Epidermal melanocyte (primary cell): ENCODE data around the gene AZGP1.
"Not testable (repeated sequence)": the region's sequence is repeated elsewhere in the genome, so short reads cannot be mapped to it uniquely, and the experiment has no call there.

ENCODE experiments used
- DNase-seq: peaks from one replicate; pipeline ENCODE4 v3.0.0; 2011; ENCODE audit warnings: low spot score; ENCODE audit not compliant: insufficient read length

AZGP1 gene

DNA sequence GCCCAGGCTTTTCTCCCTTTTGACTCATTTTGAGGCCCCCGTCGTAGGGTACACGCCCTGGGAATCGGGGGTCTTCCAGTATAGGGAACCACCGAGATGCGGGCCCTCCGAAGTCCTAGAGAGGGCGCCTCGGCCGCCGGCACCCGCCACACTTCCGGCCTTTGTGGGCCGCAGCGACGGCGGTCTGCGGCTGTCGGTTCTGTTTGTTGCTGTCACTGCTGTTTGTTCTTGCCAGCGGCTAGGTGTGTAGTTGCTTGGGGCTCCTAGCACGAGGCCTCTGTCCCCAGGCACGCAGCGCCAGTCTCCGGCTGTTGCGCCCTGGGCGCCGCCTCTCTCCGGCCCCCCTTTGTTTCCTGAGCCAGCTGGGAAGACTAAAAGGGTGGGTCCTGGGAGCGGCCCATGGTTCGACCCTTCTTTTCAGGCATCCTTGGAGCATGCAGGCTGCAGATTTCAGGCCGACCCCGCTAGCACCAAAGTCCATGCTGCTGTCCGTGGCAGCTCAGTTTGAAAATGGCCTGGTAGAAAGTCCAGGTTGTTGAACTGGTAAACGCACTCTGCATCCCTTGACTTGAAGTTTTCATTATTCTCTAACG, 21.8 kb upstream of the AZGP1 start:
- no peak for DNase-seq

- no peak for DNase-seq
Measured at GRCh38 chr7:99996755-99997544, 21.1 kb upstream of the AZGP1 start.

DNA sequence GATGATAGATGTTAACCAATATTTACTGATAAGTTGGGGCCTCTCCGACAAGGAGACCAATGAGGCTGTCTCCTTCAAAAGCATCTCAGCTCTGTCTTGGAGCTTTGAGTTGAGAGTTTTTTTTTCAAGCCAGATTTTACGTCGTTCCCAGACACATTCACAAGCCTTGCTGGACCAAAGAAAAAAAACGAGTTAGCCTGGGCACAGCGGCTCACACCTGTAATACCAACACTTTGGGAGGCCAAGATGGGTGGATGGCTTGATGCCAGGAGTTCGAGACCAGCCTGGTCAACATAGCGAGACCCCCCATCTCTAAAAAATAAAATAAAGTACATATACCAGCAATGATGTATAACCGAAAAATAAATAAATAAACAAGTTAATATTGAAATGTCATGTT, 19.0 kb upstream of the AZGP1 start:
- no peak for DNase-seq

GRCh38 chr7:99992330-99993038, 16.7 kb upstream of the AZGP1 start:
- no peak for DNase-seq

DNA sequence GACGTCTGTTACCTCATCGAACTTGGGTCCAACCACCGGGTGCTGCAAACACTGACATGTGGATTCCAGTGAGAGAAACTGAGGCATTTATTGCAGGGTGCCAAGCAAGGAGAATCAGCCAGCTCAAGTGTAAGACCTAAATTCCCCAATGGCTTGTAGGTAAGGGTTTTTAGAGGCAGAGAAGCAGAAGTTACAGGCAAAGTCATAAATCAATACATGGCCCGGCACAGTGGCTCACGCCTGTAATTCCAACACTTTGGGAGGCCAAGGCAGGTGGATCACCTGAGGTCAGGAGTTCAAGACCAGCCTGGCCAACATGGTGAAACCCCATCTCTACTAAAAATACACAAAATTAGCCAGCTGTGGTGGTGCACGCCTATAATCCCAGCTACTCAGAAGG, 15.7 kb upstream of the AZGP1 start:
- not testable (repeated sequence) for DNase-seq

DNA sequence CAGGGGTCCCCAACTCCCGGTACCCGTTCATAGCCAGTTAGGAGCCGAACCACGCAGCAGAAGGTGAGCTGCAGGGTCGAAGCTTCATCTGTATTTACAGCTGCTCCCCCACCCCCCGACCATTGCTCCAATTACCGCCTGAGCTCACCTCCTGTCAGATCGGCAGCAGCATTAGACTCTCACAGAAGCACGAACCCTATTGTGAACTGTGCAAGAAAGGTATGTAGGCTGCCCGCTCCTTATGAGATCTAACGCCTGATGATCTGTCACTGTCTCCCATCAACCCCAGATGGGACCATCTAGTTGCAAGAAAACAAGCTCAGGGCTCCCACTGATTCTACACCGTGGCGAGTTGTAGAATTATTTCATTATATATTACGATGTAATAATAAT, 14.6 kb upstream of the AZGP1 start:
- DNase-seq: no peak

DNA sequence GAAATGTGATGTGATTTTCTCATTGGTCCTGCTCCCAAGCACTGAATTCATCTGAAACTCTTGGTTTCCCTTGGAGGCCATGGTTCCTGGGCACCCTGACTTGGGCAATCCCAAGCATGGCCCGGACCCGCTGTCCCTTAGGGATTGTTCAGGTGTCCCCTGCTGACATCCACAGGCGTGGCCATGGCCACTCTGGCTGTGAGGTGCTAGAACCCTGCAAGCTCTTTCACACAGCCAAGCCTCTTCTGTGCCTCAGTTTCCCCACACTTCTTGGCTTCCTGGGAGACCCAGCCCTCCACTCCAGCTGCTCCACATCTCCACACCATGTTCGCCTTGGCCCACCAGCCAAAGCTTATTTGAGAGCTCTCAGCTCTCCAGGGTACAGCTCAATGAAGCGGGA, 12.0 kb upstream of the AZGP1 start:
- no peak for DNase-seq

DNA sequence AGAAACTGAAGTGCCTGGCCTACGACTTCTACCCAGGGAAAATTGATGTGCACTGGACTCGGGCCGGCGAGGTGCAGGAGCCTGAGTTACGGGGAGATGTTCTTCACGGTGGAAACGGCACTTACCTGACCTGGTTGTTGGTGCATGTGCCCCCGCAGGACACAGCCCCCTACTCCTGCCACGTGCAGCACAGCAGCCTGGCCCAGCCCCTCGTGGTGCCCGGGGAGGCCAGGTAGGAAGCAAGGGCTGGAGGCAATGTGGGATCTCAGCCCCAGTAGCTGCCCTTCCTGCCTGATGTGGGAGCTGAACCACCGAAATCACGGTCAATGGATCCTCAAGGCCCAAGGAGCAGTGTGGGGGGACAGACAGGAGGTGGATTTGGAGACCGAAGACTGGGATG, 11.5 kb upstream of the AZGP1 start:
- not testable (repeated sequence) for DNase-seq

GRCh38 chr7:99984593-99984992, 8.8 kb upstream of the AZGP1 start:
- no peak for DNase-seq

DNA sequence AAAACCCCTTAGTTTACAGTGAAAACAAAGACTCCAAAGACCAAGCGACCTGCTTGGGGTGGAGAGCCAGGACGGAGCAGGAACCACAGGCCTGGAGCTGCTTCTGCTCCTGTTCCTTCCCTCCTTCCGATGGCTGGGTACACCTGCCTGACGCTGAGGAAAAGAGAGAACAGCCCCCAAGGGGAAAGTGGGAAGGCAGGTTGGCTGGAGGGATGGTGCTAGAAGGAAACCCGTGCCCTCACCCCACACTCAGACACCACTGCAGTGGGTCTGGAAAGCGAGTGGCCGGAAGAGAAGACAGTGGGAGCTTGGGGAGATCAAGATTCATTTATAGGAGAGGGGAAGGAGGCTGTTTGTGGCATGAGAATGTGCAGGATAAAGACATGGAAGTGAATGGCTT, 5.2 kb upstream of the AZGP1 start:
- not testable (repeated sequence) for DNase-seq

- not testable (repeated sequence) for DNase-seq
Measured at GRCh38 chr7:99980448-99980872, 4.6 kb upstream of the AZGP1 start.

DNA sequence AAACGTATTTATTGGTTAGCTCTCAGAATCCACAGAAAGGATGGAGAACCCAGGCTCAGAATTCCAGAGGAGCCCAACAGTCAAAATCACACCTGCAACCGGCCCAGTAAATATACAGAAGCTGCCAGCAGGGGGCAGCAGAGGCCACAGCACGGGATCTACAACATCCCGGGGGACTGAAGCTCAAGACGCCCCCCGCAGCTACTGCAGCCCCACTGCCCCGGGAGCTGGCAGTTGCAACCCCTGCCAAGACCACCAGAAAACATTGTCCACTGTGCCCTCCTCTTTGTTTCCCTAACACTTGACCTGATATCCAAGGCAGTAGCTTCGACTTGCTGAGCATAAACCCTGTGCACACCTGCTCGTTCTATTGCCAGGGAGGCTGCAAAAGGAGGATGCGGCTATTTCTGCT, 4.0 kb upstream of the AZGP1 start:
- DNase-seq: not testable (repeated sequence)

DNA sequence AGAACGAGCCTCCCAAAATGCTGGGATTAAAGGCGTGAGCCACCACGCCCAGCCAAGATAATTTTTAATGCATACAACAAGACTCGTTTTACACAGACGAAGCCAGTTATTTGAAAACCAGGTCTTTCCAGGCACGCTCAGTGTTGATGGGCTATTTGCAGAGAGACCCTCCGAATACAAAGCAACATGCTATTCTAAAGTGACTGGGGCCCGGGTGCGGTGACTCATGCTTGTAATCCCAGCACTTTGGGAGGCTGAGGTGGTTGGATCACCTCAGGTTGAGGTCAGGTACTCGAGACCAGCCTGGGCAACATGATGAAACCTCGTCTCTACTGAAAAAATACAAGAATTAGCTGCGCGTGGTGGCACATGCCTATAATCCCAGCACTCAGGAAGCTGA, 795 bp upstream of the AZGP1 start:
- DNase-seq: no peak

DNA sequence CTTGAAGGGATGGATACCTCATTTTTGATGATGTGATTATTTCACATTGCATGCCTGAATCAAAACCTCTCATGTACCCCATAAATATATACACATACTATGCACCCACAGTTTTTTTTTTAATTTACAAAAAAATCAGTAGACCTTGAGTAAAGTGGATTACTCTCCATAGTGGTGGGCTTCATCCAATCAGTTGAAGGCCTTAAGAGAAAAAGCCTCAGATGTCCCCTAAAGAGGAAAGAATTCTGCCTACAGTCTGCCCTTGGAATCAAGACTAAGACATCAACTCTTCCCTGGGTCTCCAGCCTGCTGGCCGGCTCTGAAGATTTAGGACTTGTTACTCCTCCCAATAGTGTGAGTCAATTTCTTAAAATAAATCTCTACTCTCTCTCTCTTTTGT, 1.1 kb downstream of the AZGP1 start:
- no peak for DNase-seq

GRCh38 chr7:99973817-99974216, 2.0 kb downstream of the AZGP1 start:
- not testable (repeated sequence) for DNase-seq

DNA sequence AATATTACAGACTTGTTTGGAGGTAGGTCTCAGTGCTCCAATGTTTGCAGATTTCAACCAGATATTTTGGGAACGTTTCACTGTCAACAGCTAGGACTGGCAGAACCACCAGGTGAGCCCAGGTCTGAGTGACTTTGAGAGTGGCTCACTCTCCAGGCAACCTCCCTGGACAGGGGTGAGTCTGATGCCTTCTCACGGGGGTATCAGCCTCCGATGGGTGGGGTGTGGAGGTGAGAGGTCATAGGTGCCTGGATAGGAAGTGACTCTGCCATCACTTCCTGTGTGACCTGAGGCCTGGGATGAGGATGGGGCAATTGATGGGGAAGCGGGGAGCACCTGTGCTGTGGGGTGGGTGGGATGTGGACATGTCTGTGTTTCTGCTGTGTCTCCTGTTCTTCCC, 4.6 kb downstream of the AZGP1 start:
- no peak for DNase-seq

DNA sequence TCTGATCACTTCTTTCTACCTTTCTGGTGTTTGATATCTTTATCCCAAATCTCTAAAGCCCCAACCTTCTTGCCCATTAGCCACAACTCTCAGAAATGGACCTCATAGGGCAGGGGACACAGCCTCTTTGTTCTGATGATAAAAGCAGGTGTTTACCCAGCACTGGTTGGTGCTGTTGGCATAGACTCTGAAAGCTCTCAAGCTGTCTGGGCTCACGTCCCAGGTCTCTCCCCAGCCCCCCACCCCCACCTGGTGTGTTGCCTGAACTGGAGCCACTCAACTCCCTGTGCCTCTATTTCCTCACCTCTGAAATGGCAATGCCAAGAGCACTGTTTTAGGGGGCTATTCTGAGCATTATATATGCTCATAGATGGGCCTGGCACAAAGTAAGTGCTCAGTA, 6.0 kb downstream of the AZGP1 start:
- DNase-seq: not testable (repeated sequence)

- DNase-seq: no peak
Measured at GRCh38 chr7:99969298-99969697, 6.5 kb downstream of the AZGP1 start.

DNA sequence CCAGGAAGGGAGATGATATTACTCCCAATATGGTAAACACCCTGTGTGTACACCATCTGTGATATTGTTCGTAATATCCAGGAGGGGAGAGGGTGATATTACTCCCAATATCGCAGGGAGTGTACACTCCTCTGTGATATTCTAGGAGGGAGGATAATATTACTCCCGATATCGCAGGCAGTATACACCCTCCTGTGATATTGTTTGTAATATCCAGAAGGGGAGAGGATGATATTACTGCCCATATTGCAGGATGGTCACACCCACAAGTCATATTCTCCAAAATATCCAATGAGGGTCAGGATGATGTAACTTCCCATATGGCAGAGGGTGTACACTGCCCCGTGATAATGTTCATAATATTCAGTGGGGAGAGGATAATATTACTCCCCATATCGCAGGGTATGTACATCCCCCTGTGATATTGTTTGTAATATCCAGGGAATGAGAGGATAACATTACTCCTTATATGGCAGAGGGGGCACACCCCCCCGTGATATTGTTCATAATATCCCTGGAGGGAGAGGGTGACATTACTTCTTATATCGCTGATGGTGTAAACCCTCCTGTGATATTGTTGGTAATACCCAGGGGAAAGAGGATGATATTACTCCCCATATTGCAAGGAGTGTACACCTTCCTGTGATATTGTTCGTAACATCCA, 17.1 kb downstream of the AZGP1 start:
- DNase-seq: no peak

DNA sequence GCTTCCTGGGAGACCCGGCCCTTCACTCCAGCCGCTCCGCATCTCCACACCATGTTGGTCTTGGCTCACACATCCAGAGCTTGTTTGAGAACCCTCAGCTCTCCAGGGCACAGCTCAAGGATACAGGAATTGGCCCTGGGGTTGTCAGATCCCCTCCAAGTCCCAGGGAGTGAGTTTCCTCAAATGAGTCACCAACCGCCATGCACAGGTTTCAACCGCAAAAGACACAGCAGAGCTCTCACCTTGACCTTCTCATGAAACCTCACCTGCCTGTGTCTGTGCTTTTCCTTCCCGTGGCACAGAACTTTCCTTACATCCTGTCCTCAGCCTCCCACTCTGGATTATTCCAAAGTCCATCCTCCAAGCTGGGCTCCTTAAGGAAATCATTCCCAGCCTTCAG, 20.6 kb downstream of the AZGP1 start:
- no peak for DNase-seq

- DNase-seq: not testable (repeated sequence)
Measured at GRCh38 chr7:99954643-99955042, 21.2 kb downstream of the AZGP1 start.

DNA sequence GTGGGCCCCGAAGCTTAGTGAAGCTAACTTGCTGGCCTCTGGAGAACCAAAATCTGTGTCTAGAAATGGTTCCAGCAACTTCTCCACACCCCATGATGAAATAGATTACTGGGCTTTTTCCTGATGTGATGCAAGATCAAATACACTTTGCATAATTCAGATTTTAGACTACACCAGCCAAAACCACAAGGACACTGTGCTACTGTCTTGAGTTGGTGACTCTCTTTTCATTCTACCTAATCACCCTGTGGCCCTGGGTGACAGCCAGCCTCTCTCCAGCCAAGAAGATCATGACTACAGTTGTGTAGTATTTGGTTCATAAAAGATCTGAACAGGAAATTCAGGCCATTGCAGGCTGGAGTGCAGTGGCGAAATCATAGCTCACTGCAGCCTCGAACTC, 22.2 kb downstream of the AZGP1 start:
- DNase-seq: no peak
